Epithelial cell of prostate (primary cell): ENCODE results near the gene AEBP2.
"Not testable (repeated sequence)": the region's sequence is repeated elsewhere in the genome, so short reads cannot be mapped to it uniquely, and the experiment has no call there.

Experiments
- DNase-seq: peaks from one replicate; pipeline ENCODE4 v3.0.0-alpha.2; 2011; ENCODE audit warnings: low read depth, low spot score
- H3K27ac ChIP-seq: fragments of 450-650 bp; 2 replicates; pipeline ENCODE4 v1.5.1; 2017; ENCODE audit warnings: mild to moderate bottlenecking

Gene AEBP2

GRCh38 chr12:19449814-19450213 lies 10.5 kb downstream of the AEBP2 start:
- no peak overlapping the region for H3K27ac ChIP-seq
- no peak for DNase-seq

DNA sequence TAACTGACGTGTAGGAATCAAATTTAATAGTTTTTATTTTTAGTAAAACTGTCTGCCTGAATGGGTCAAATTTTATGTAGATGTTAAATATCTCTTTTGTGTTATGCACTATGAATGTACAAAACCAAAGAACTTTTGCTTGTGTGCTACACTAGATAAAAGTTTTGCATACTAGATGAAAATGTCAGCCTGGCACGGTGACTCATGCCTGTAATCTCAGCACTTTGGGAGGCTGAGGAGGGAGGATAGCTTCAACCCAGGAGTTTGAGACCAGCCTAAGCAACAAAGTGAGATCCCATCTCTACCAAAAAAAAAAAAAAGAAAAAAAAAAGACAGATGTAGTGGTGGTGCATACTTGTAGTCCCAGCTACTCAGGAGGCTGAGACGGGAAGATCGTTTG lies 11.1 kb downstream of the AEBP2 start:
- no peak overlapping the region for H3K27ac ChIP-seq
- DNase-seq: no peak

GRCh38 chr12:19451196-19451595 lies 11.9 kb downstream of the AEBP2 start:
- DNase-seq: no peak
- no peak overlapping the region for H3K27ac ChIP-seq

DNA sequence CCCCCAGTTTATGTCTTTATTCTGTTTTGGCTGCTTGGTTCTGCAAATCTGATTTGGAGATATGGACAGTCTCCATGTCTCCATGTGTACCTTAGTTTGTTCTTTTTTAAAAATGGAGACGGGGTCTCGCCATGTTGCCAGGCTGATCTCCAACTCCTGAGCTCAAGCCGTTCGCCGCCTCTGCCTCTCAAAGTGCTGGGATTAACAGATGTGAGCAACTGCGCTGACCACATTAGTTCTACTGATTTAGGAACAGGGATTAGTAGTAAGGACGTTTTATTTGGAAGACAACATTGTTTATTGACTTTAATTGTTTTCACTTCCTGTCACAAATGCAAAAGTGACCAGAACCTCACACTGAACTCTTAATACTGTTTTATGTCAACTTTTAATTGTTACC lies 14.7 kb downstream of the AEBP2 start:
- no peak for DNase-seq
- no peak overlapping the region for H3K27ac ChIP-seq

DNA sequence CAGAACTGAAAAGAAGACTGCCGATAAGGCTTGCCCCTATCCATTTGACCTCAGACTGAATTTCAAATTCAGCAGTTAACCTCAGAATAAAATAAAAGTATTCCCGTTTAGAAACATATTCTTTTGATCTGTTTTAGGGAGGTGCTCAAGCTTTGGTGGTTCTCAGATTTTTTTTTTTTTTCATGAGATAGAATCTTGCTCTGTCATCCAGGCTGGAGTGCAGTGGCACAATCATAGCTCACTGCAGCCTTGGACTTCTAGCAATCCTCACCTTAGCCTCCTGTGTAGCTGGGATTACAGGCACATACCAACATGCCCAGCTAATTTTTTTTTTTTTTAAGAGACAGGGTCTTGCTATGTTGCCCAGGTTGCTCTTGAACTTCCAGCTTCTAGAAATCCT lies 15.5 kb downstream of the AEBP2 start:
- H3K27ac ChIP-seq: no peak overlapping the region
- DNase-seq: no peak

GRCh38 chr12:19456176-19456575 lies 16.9 kb downstream of the AEBP2 start:
- DNase-seq: no peak
- no peak overlapping the region for H3K27ac ChIP-seq

- DNase-seq: no peak
- H3K27ac ChIP-seq: no peak overlapping the region
These were observed 18.3 kb downstream of the AEBP2 start for GRCh38 chr12:19457561-19457960.

GRCh38 chr12:19458733-19459132 lies 19.4 kb downstream of the AEBP2 start:
- DNase-seq: no peak

DNA sequence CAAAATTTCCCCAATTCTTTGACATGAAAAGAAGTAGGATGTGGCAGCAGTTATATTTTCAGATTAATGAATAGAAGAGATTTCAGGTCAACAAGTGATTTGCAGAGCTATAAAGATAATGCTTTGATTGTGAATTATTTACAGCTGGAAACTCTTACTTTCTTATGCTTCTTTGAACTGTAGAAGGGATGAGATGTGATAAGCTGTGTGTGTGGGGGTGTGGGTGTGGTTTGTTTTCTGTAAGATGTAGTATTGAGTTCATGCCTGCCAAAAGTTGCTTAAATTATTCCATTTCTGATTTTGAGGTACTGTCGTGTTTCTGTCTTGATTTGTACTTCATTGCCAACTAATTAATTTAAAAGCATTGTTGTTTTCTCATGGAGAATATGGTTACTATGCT lies 22.7 kb downstream of the AEBP2 start:
- no peak for DNase-seq
- no peak overlapping the region for H3K27ac ChIP-seq

More at GRCh38 chr12:19458733-19459132, 19.4 kb downstream of the AEBP2 start:
- H3K27ac ChIP-seq: no peak overlapping the region

DNA sequence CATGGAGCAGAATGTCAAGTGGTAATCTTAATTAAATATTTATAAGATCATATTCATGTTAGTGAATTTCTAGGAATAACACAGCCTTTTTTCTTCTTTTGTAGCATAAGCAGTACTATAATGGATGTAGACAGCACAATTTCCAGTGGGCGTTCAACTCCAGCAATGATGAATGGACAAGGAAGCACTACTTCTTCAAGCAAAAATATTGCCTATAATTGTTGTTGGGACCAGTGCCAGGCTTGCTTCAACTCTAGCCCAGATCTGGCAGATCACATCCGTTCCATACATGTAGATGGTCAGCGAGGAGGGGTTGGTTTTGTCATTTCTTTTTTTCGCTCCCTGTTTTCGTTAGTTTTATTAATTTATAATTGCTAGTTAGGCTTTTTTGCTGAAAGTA lies 23.1 kb downstream of the AEBP2 start:
- H3K27ac ChIP-seq: no peak overlapping the region
- DNase-seq: no peak

DNA sequence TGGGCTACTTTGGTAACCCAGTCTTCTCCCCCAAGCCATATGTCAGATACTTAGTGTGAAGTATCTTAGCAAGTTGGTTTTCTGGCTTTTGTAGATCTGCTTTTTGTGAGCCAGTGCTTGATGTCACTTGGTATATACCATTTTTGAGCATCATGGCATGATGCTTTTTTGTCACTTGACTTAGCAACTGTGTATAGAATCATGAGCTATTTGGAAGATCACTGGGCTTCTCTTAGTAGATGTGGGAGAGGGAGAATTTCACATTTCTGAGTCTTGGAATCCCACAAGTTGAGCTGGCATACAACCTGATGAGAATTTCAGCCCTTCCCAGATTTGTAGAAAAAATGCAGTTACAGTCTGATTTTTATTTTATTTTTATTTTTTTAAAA lies 24.9 kb downstream of the AEBP2 start:
- no peak overlapping the region for H3K27ac ChIP-seq
- no peak for DNase-seq

DNA sequence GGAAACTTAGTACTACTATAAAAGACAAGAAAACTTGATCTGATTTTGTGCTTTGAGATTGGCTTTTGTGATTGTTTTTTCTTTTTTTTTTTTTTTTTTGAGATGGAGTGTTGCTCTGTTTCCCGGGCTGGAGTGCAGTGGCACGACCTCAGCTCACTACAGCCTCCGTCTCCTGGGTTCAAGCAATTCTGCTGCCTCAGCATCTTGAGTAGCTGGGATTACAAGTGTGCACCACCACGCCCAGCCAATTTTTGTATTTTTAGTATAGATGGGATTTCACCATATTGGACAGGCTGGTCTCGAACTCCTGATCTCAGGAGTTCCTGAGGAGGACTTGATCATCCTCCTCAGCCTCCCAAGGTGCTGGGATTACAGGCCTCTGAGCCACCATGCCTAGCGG lies 26.4 kb downstream of the AEBP2 start:
- H3K27ac ChIP-seq: no peak overlapping the region
- no peak for DNase-seq

DNA sequence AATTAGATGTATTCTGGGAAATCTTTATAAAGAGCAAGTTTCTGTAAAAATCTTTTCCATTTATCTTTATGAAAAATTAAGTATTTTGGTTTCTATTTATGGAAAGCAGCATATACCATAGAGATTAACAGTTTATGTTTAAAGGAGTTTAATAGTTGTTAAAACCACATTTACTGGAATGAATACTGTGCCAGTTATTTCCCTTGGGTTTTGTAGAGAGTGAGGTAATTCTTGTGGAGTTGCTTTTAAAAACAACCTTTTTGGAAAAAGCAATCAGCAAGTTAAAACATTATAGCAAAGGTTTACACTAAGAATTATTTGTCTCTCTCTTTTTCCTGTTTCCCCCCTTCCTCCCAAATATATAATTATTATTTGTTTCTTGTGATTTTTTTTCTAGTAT lies 34.9 kb downstream of the AEBP2 start:
- DNase-seq: no peak
- H3K27ac ChIP-seq: no peak overlapping the region

DNA sequence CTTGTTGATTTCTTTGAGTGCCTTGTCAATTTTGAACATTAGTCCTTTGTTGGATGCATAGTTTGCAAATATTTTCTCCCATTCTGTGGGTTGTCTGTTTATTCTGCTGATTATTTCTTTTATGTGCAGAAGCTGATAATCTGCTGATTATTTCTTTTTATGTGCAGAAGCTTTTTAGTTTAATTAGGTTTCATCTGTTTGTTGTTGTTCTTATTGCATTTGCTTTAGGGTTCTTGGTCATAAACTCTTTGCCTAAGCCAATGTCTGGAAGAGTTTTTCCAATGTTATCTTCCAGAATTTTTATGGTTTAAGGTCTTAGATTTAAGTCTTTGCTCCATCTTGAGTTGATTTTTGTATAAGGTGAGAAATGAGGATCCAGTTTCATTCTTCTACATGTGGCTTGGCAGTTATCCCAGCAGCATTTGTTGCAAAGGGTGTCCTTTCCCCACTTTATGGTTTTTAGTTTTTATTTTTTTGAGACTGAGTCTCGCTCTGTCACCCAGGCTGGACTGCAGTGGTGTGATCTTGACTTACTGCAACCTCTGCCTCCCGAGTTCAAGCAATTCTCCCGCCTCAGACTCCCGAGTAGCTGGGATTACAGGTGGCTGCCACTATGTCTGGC lies 36.7 kb downstream of the AEBP2 start:
- not testable (repeated sequence) for H3K27ac ChIP-seq, DNase-seq

GRCh38 chr12:19477071-19477470 lies 37.8 kb downstream of the AEBP2 start:
- no peak for DNase-seq
- no peak overlapping the region for H3K27ac ChIP-seq

GRCh38 chr12:19480459-19480858 lies 41.2 kb downstream of the AEBP2 start:
- no peak overlapping the region for H3K27ac ChIP-seq

GRCh38 chr12:19482036-19482435 lies 42.7 kb downstream of the AEBP2 start:
- H3K27ac ChIP-seq: no peak overlapping the region
- DNase-seq: no peak

More at GRCh38 chr12:19480459-19480858, 41.2 kb downstream of the AEBP2 start:
- no peak for DNase-seq

DNA sequence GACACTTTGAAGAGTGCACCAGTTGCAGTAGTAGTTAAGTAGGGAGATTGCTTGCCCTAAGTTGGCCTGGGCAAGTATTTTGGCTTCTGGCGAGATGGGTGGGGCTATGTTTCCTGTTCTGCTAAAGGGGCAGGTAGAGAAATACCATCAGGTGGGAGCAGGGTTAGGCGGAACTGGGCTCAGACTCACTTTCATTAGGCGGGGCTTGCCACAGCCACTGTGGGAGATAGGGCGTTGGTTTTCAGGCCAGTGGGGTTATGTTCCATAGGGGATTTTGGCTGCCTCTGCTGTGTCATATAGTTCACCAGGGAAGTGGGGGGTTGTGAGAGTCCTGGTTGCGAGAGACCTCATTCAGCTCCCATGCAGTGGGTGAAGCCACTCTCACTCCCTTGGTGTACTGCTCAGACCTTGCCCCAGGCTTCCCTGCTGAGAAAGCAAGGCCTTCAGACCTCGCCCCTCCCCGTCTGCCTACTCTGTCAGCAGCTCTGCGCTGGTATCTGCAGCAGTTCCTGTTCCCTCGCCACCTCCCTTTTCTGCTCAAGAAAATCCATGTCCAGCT lies 43.3 kb downstream of the AEBP2 start:
- DNase-seq: no peak
- no peak overlapping the region for H3K27ac ChIP-seq

DNA sequence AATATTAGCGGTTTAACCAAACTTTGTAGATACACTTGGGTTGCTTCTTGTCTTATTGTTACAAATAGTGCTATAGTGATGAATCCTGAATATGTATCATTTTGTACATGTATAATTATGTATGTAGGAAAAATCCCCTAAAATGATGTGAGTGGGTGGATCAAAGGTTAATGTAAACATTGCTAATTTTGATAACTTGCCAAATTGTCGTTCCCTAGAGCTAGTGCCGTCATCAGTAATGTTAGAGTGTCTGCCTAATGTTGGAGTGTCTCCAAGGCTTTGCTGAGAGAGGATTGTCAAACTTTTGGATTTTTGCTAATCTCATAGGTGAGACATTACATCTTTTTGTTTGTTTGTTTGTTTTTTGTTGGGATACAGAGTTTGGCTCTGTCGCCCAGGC lies 44.4 kb downstream of the AEBP2 start:
- DNase-seq: peak; percentile 14
- no peak overlapping the region for H3K27ac ChIP-seq

- DNase-seq: no peak
- no peak overlapping the region for H3K27ac ChIP-seq
These were observed 45.4 kb downstream of the AEBP2 start for GRCh38 chr12:19484738-19485137.

DNA sequence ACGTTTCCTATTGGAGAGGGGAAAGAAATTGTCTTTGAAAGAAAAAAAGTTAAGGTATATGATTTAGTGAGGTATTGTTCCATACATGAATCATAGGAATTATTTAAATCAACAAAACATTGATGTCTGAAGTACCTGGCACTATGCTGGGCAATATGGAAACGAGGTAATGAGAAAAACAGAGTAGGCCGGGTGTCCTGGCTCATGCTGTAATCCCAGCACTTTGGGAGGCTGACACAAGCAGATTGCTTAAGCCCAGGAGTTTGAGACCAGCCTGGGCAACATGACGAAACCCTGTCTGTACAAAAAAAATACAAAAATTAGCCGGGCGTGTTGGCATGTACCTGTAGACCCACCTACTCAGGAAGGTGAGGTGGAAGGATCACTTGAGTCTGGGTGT lies 45.9 kb downstream of the AEBP2 start:
- no peak overlapping the region for H3K27ac ChIP-seq
- no peak for DNase-seq

DNA sequence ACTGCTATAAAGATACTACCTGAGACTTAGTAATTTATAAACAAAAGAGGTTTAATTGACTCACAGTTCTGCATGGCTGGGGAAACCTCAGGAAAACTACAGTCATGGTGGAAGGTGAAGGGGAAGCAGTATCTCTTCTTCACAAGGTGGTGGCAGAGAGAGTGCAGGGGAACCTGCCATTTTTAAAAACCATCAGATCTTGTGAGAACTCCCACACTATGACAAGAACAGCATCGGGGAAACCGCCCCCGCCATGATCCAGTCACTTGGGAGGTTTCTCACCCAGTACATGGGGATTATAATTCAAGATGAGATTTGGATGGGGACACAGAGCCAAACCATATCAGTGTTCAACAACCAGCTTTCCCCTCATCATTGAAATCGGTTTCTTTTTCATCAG lies 49.9 kb downstream of the AEBP2 start:
- H3K27ac ChIP-seq: no peak overlapping the region
- no peak for DNase-seq
